ENCODE measurements around the gene LRRC47.
"Not testable (repeated sequence)": the region's sequence is repeated elsewhere in the genome, so short reads cannot be mapped to it uniquely, and the experiment has no call there.

LRRC47 gene

DNA sequence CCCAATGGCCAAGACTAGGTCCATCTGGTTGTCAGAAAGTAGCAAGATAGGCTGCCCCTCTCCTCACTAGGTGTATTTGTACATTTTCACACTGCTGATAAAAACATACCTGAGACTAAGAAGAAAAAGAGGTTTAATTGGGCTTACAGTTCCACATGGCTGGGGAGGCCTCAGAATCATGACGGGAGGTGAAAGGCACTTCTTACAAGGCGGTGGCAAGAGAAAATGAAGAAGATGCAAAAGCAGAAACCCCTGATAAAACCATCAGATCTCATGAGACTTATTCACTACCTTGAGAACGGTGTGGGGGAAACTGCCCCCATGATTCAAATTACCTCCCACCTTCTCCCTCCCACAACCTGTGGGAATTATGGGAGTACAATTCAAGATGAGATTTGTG lies 4.5 kb upstream of the LRRC47 start:
- H3K4me3 ChIP-seq (ENCODE audit: low read length in 2 of 2), result not testable (repeated sequence)

DNA sequence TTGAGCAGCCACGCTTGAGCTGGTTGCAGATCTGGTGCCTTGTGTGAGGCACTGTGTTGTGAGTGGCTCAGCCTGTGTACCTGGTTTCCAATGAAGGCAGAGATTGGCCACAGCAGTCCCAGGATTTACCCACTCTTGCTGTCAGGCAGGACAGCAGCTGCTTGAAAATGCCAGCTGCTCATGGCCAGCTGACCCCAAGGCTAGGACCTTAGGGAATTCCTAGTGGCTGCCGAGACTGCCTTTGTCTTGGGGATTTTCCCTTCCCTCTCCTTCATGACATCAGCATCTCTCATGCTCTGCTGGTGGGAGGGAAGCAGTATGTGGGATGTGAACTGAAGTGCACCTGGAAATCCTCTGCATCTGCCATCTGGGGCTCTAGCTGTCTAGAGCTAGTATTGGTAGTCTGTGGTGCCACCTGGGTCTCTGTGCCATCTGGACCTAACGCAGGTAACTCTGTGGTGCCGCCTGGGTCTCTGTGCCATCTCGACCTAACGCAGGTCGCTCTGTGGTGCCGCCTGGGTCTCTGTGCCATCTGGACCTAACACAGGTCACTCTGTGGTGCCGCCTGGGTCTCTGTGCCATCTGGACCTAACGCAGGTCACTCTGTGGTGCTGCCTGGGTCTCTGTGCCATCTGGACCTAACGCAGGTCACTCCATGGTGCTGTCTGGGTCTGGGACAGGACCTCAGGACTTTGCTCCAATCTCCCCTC lies 3.8 kb upstream of the LRRC47 start:
- Histone ChIP-seq H2BK5ac (ENCODE audit: low read length) (no peak overlapping the region), H2BK120ac (ENCODE audit: low read depth, low read length) (no peak overlapping the region), H4K91ac (ENCODE audit: low read depth, low read length, poor library complexity) (no peak overlapping the region), H3K4me3 (ENCODE audit: low read length in 2 of 2) (no peak overlapping the region), H3K4me1 (ENCODE audit: control insufficient read depth in 2 of 2, insufficient read depth in 1 of 2, low read depth in 1 of 2, low read length in 2 of 2) (peaks cover 6 to 9% of the 10 kb centered on the region in 2 donors), H3K27me3 (ENCODE audit: control insufficient read depth in 3 of 3, insufficient read depth in 3 of 3, low read depth in 1 of 3, low read length in 3 of 3) (no peaks in the 10 kb centered on the region), H3K9me3 (replicated peaks in 1 of 2; ENCODE audit: control insufficient read depth in 2 of 2, insufficient read depth in 1 of 2, low read depth in 1 of 2, low read length in 2 of 2) (peaks cover 0 to 10% of the 10 kb centered on the region in 2 donors), H2AFZ (ENCODE audit: low read length) (no peak overlapping the region), H4K8ac (ENCODE audit: low read depth, low read length) (no peak overlapping the region), H2BK12ac (ENCODE audit: low read length) (no peak overlapping the region), H3K4me2 (ENCODE audit: insufficient read depth, low read length, poor library complexity, severe bottlenecking) (no peak overlapping the region), H2BK15ac (ENCODE audit: low read length) (no peak overlapping the region), H3K36me3 (replicated peaks in 1 of 2; ENCODE audit: control insufficient read depth in 2 of 2, insufficient read depth in 2 of 2, low read length in 2 of 2) (no peaks in the 10 kb centered on the region), H3K18ac (ENCODE audit: low read length) (no peak overlapping the region), H3K27ac (replicated peaks; ENCODE audit: low read length) (no peak overlapping the region), H3K4ac (ENCODE audit: low read length) (no peak overlapping the region), H3K9ac (ENCODE audit: low read depth, low read length, poor library complexity) (peak overlapping the region; percentile 51), H2AK5ac (ENCODE audit: low read depth, low read length) (peak overlapping the region; percentile 22), H3K14ac (ENCODE audit: low read length) (no peak overlapping the region), H3K79me1 (ENCODE audit: low read depth, low read length) (peaks cover 8% of the 10 kb centered on the region), H3K23ac (ENCODE audit: low read depth, low read length, poor library complexity) (no peak overlapping the region)
- WGBS, 2 donors (ENCODE audit: extremely low coverage in 2 of 2, insufficient read length in 2 of 2, insufficient replicate concordance in 1 of 2), result no CpG with 5 or more reads among the region's 11 CpGs
- no peak for DNase-seq (ENCODE audit: low spot score)

More for the DNA sequence above, 4.5 kb upstream of the LRRC47 start:
- not testable (repeated sequence) for H2BK120ac ChIP-seq (ENCODE audit: low read depth, low read length); H3K9me3 ChIP-seq (replicated peaks in 1 of 2; ENCODE audit: control insufficient read depth in 2 of 2, insufficient read depth in 1 of 2, low read depth in 1 of 2, low read length in 2 of 2); H4K8ac ChIP-seq (ENCODE audit: low read depth, low read length); H3K27ac ChIP-seq (replicated peaks; ENCODE audit: low read length); H3K9ac ChIP-seq (ENCODE audit: low read depth, low read length, poor library complexity); H2BK5ac ChIP-seq (ENCODE audit: low read length); H3K14ac ChIP-seq (ENCODE audit: low read length); H3K18ac ChIP-seq (ENCODE audit: low read length); H3K36me3 ChIP-seq (replicated peaks in 1 of 2; ENCODE audit: control insufficient read depth in 2 of 2, insufficient read depth in 2 of 2, low read length in 2 of 2); H3K79me1 ChIP-seq (ENCODE audit: low read depth, low read length); H2BK12ac ChIP-seq (ENCODE audit: low read length); H3K27me3 ChIP-seq (ENCODE audit: control insufficient read depth in 3 of 3, insufficient read depth in 3 of 3, low read depth in 1 of 3, low read length in 3 of 3); H3K4me1 ChIP-seq (ENCODE audit: control insufficient read depth in 2 of 2, insufficient read depth in 1 of 2, low read depth in 1 of 2, low read length in 2 of 2); H3K4me2 ChIP-seq (ENCODE audit: insufficient read depth, low read length, poor library complexity, severe bottlenecking); H2BK15ac ChIP-seq (ENCODE audit: low read length); H4K91ac ChIP-seq (ENCODE audit: low read depth, low read length, poor library complexity); H2AK5ac ChIP-seq (ENCODE audit: low read depth, low read length); H2AFZ ChIP-seq (ENCODE audit: low read length); H3K4ac ChIP-seq (ENCODE audit: low read length); DNase-seq (ENCODE audit: low spot score); H3K23ac ChIP-seq (ENCODE audit: low read depth, low read length, poor library complexity)
- no CpG with 5 or more reads among the region's 3 CpGs for WGBS, 2 donors (ENCODE audit: extremely low coverage in 2 of 2, insufficient read length in 2 of 2, insufficient replicate concordance in 1 of 2)

DNA sequence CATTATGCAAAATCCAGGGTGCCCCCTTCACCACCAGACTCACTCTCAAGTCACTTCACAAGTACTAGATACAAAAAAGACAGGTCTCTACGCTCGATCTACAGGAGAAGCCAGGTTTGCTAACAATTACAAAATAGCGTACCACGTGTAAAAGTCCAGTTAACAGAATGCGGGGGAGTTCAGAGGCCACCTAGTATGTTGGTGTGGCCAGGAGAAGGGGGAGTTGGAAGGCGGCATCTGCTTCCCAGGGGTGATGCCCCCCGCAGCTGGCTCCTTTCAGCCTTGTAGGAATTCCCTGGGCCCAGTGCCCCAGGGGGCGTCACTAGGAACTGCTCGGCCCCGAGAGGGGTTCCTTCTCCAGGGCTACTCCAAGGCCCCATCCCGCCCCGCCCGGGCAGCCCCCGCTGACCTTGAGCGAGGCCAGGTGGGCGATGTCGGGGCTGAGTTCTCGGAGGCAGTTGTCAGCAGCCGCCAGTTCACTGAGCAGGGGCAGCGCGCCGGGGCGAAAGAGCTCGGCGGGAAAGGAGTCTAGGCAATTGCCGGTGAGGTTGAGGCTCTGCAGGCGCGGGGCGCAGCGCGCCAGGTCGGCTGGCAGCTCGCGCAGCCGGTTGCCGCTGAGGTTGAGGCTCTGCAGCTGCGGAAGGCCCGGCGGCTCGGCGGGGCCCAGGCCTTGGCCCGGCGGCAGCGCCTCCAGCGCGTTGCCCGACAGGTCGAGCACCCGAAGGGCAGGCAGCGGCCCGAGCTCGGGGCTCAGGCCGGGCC lies 664 bp downstream of the LRRC47 start:
- no peak overlapping the region for H2BK15ac ChIP-seq (ENCODE audit: low read length)
- H2AK5ac ChIP-seq (ENCODE audit: low read depth, low read length), result peak overlapping the region; percentile 92
- WGBS, 2 donors (ENCODE audit: extremely low coverage in 2 of 2, insufficient read length in 2 of 2, insufficient replicate concordance in 1 of 2), result no CpG with 5 or more reads among the region's 53 CpGs
- peak overlapping the region; percentile 95 for H2AFZ ChIP-seq (ENCODE audit: low read length)
- peak overlapping the region; percentile 93 for H3K9ac ChIP-seq (ENCODE audit: low read depth, low read length, poor library complexity)
- no peak overlapping the region for H3K27ac ChIP-seq (replicated peaks; ENCODE audit: low read length)
- H3K79me1 ChIP-seq (ENCODE audit: low read depth, low read length), result peaks cover 8% of the 10 kb centered on the region
- H3K9me3 ChIP-seq (replicated peaks in 1 of 2; ENCODE audit: control insufficient read depth in 2 of 2, insufficient read depth in 1 of 2, low read depth in 1 of 2, low read length in 2 of 2), result peaks cover 0 to 3% of the 10 kb centered on the region in 2 donors
- H3K18ac ChIP-seq (ENCODE audit: low read length), result peak overlapping the region; percentile 87
- no peak overlapping the region for H3K23ac ChIP-seq (ENCODE audit: low read depth, low read length, poor library complexity)
- H3K36me3 ChIP-seq (replicated peaks in 1 of 2; ENCODE audit: control insufficient read depth in 2 of 2, insufficient read depth in 2 of 2, low read length in 2 of 2), result peaks cover 2 to 16% of the 10 kb centered on the region in 2 donors
- no peak overlapping the region for H3K14ac ChIP-seq (ENCODE audit: low read length)
- no peak overlapping the region for H4K8ac ChIP-seq (ENCODE audit: low read depth, low read length)
- H4K91ac ChIP-seq (ENCODE audit: low read depth, low read length, poor library complexity), result no peak overlapping the region
- H3K4me3 ChIP-seq (ENCODE audit: low read length in 2 of 2), result peak overlapping the region; percentile 68 to 96
- peak overlapping the region; percentile 75 for H2BK5ac ChIP-seq (ENCODE audit: low read length)
- H2BK120ac ChIP-seq (ENCODE audit: low read depth, low read length), result no peak overlapping the region
- DNase-seq (ENCODE audit: low spot score), result no peak
- peak overlapping the region; percentile 83 for H3K4me2 ChIP-seq (ENCODE audit: insufficient read depth, low read length, poor library complexity, severe bottlenecking)
- H3K27me3 ChIP-seq (ENCODE audit: control insufficient read depth in 3 of 3, insufficient read depth in 3 of 3, low read depth in 1 of 3, low read length in 3 of 3), result no peaks in the 10 kb centered on the region
- peaks cover 11 to 13% of the 10 kb centered on the region in 2 donors for H3K4me1 ChIP-seq (ENCODE audit: control insufficient read depth in 2 of 2, insufficient read depth in 1 of 2, low read depth in 1 of 2, low read length in 2 of 2)
- peak overlapping the region; percentile 66 for H3K4ac ChIP-seq (ENCODE audit: low read length)
- no peak overlapping the region for H2BK12ac ChIP-seq (ENCODE audit: low read length)

DNA sequence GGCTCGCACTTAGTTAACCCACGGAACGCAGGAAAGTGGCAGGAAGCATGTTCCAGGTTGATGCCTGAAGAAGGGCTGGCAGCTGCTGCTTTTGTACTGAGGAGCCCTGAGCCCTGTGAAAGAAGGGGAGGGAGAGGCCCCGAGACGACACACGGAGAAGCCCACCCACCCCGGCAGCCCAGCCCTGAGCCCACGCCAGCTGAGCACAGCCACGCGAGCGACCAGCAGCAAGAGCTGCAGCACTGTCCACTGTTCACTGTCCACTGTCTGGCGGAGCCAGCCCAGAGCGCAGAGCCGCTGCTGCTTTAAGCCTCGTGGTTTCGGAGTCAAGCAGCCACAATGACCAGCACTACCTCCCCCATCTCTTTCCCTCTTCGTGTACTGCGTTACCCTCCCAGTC lies 5.3 kb downstream of the LRRC47 start:
- H4K91ac ChIP-seq (ENCODE audit: low read depth, low read length, poor library complexity), result no peak overlapping the region
- H2BK5ac ChIP-seq (ENCODE audit: low read length), result no peak overlapping the region
- H2BK12ac ChIP-seq (ENCODE audit: low read length), result no peak overlapping the region
- H3K27ac ChIP-seq (replicated peaks; ENCODE audit: low read length), result no peak overlapping the region
- H4K8ac ChIP-seq (ENCODE audit: low read depth, low read length), result no peak overlapping the region
- no peak overlapping the region for H3K4me2 ChIP-seq (ENCODE audit: insufficient read depth, low read length, poor library complexity, severe bottlenecking)
- H3K23ac ChIP-seq (ENCODE audit: low read depth, low read length, poor library complexity), result no peak overlapping the region
- H3K9me3 ChIP-seq (replicated peaks in 1 of 2; ENCODE audit: control insufficient read depth in 2 of 2, insufficient read depth in 1 of 2, low read depth in 1 of 2, low read length in 2 of 2), result no peaks in the 10 kb centered on the region
- H3K4ac ChIP-seq (ENCODE audit: low read length), result no peak overlapping the region
- peaks cover 11 to 53% of the 10 kb centered on the region in 2 donors for H3K36me3 ChIP-seq (replicated peaks in 1 of 2; ENCODE audit: control insufficient read depth in 2 of 2, insufficient read depth in 2 of 2, low read length in 2 of 2)
- H3K27me3 ChIP-seq (ENCODE audit: control insufficient read depth in 3 of 3, insufficient read depth in 3 of 3, low read depth in 1 of 3, low read length in 3 of 3), result no peaks in the 10 kb centered on the region
- no peak overlapping the region for H2BK15ac ChIP-seq (ENCODE audit: low read length)
- peaks cover 26% of the 10 kb centered on the region for H3K79me1 ChIP-seq (ENCODE audit: low read depth, low read length)
- no peak overlapping the region for H3K9ac ChIP-seq (ENCODE audit: low read depth, low read length, poor library complexity)
- no peak overlapping the region for H2AFZ ChIP-seq (ENCODE audit: low read length)
- no CpG with 5 or more reads among the region's 18 CpGs for WGBS, 2 donors (ENCODE audit: extremely low coverage in 2 of 2, insufficient read length in 2 of 2, insufficient replicate concordance in 1 of 2)
- H3K18ac ChIP-seq (ENCODE audit: low read length), result no peak overlapping the region
- no peak overlapping the region for H2BK120ac ChIP-seq (ENCODE audit: low read depth, low read length)
- no peak for DNase-seq (ENCODE audit: low spot score)
- peaks cover 8 to 9% of the 10 kb centered on the region in 2 donors for H3K4me1 ChIP-seq (ENCODE audit: control insufficient read depth in 2 of 2, insufficient read depth in 1 of 2, low read depth in 1 of 2, low read length in 2 of 2)
- H3K14ac ChIP-seq (ENCODE audit: low read length), result no peak overlapping the region
- no peak overlapping the region for H3K4me3 ChIP-seq (ENCODE audit: low read length in 2 of 2)
- H2AK5ac ChIP-seq (ENCODE audit: low read depth, low read length), result no peak overlapping the region

All from neuronal stem cell (in vitro differentiated cells).